GM21737 (cell line): ENCODE data around the gene UBE2G2.

Experiments
- ATAC-seq: cut with Tn5 transposase; IDR thresholded peaks from one replicate; pipeline ENCODE4 v1.9.1; 2021; ENCODE audit warnings: mild to moderate bottlenecking, moderate library complexity; ENCODE audit not compliant: unreplicated experiment

UBE2G2 gene

DNA sequence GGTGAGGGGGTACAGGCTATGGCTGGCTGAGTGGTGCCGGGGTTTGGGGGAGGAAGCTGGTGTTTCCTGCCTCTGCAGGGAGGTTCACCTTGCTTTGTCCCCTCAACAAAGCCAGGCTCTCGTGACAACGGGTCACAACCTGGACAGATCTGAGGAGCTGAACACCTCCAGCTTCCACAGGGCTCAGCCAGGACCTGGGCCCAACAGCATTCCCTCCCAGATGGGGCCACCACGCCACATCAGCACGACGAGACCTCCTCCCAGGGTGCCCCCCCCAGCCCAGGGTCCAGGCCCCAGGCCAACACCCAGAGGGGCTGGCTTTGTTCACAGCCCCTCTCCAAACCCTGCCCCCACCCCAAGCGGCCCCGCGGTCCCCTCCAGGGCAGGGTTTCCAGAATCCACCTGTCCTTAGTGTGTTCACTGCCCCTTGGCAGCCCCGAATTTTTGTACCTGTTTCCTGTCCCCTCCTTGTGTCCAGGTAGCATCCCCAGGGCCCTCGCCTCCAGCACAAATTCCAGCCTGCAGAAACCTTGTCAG is 34.7 kb downstream of the UBE2G2 start:
- no peak for ATAC-seq

DNA sequence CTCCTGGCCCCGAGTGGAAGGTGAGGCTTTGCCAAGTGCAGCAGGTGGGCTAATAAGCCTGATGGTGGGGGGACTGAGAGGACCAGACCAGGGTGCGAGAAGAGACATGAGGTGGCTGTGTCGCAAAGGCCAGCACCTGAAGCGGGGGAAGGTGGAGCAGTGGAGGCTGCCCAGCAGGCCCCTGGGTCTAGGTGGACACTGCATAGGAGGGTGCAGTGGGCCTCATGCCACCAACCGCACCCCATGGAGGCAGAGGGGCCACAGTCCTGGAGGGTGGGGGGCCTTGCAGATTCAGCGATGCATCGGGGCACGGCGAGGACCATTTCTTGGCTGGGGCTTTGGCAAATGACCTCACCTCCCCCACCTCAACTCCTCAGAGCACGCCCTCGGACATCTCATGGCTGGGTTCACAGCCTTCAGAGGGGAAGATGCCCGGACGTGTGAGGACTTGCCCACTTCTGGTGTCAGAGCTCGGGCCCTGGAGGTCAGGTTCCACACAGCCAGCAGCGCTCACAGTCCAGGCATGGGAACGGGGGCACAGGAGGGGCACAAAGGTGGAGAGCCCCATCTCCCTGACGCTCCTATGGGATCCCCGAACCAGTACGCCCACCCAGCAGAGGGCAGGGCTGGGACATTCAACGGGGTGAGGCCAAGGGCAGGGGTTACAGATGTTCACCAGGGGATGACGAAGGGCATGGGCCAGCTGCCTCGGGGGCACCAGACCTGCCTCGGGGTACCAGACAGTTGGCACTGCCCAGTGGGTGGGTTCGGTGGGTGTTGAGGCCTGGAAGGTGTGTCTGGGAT is 35.4 kb downstream of the UBE2G2 start:
- ATAC-seq: no peak

DNA sequence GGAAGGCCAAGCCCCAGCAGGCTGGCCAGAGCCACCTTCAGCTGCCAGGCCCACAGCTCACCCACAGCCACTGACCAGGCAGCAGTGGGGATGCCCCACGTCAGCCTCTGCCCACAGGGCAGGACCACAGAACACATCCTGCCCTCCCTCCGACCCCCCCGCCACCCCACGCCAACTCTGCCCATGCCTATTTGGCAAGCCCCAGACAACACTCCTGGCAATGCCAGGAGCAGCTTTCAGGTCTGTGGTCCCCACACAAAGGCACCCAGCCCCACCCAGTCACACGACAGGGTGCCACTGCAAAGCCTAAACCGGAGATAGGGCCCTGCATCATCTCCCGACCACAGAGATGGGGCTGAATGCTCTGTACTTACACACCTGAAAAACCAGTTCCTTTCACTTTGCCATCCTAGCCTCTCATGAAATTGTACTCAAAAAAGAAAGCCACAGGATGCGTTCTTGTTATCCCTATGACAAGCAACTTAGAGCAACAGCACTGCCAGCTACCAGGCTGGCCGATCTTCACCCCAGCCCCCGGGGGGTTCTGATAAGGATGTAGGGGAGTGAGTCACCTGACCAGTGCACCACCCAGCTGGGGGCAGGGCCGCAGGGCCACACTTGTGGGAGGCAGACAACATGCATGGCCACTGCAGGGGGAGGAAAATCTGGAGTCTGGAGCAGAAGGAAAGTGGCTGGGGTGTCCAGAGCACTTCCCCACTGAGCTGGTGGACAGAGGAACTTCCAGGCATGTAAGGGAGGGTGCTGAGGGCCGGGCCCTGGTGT is 36.2 kb downstream of the UBE2G2 start:
- ATAC-seq: no peak

DNA sequence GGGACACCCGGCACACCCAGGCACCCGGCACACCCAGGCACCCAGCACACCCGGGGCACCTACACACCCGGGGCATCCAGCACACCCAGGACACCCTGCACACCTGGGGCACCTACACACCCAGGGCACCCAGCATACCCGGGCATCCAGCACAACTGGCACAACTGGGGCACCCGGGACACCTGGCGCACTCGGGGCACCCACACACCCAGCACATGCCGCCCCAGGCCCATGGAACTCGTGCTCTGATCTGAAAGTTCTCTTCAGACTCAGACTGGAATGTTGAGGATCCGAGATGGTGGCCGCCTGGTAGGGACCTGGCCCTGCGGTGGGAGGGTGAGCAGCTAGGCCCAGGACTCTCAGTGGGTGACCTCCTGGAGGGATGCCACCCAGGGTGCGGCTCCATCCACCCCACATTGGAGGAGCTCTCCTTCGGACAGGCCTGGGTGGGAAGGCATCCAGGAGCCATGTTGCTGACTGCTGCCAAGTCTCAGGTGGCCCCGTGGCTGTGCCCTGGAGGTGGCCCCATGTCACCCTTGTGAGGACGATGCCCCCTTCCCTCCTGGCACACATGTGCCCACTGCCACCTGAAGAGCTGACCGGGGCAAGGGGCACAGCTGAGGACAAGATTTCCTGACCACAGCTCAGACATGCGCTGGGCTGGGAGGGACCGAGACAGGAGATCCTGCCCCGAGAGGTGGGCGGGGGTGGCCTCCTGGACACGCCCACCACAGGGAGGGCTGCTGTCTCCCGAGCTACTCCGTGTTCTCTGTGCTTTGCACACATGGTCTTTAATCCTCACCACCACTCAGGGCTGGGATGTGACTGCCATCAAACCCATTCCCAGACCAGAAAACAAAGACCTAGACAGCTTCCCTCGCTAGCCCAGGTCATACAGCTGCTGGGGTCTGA is 37.0 kb downstream of the UBE2G2 start:
- ATAC-seq: no peak

DNA sequence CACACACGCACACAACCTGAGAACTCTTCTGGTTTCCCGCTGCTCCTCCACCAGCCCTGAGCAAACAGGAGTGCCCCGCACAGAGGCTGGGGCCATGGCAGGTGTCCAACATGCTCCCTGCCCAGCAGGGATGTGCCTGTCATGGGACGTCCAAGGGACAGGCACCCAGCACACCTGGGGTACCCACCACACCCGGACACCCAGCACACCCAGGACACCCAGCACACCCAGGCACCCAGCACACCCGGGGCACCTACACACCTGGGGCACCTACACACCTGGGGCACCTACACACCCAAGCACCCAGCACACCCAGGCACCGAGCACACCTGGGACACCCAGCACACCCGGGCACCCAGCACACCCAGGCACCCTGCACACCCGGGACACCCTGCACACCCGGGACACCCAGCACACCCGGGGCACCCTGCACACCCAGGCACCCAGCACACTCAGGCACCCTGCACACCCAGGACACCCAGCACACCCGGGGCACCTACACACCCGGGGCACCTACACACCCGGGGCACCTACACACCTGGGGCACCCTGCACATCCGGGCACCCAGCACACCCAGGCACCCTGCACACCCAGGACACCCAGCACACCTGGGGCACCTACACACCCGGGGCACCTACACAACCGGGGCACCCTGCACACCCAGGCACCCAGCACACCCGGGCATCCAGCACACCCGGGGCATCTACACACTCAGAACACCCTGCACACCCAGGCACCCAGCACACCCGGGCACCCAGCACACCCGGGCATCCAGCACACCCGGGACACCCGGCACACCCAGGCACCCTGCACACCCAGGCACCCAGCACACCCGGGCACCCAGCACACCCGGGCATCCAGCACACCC is 37.9 kb downstream of the UBE2G2 start:
- ATAC-seq: no peak

DNA sequence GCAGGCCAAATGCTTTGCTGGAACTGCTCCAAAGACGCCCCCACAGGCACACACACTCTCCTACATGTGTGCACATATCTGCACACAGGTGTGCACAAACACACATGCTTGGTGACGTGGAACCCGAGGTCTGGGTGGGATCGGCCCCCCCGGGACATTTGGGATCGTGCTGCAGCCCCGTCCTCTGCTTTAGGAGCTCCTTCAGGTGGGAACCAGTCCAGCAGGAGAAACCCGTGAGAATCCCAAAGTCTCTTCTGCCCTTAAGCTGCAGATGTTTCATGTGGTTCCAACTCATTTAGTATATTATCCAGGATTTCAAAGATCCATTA is 38.6 kb downstream of the UBE2G2 start:
- ATAC-seq: no peak

DNA sequence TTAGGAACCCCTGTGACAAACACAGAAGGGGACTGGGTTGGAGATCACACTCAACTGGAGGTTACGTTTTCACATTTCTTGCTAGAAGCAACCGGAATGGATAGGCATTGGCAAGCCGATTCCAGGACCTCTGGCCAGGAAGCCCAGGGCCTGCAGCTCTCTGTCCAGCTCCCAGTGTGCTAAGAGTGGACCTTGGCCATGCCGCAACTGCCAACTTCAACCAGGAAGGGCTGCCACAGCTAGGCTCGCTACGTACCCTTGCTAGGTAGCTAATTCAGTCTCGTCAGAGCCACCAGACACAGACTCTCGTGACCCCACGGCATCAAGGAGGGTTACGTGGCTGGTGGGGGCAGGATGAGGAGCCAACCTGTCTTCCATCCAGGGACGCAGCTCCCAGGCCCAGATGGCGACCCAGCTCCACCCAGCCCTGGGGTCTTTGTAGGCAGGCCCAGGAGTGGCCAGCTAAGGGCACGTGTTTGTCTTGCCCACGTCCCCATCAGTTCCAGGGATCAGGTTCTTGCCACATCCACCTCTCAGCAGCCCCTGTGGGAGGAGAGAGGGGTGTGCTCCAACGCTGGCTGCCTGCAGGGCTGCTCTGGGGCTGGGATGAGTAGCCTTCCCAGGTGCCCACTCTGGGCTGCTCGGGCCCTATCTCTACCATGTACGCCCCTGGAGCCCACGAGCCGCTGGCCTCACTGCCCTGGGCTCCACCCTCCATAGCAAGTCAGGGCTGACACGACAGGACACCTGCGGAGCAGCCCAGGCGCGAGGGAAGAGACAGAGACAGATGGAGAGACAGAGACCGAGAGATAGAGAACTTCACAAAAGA is 39.2 kb downstream of the UBE2G2 start:
- ATAC-seq: no peak

DNA sequence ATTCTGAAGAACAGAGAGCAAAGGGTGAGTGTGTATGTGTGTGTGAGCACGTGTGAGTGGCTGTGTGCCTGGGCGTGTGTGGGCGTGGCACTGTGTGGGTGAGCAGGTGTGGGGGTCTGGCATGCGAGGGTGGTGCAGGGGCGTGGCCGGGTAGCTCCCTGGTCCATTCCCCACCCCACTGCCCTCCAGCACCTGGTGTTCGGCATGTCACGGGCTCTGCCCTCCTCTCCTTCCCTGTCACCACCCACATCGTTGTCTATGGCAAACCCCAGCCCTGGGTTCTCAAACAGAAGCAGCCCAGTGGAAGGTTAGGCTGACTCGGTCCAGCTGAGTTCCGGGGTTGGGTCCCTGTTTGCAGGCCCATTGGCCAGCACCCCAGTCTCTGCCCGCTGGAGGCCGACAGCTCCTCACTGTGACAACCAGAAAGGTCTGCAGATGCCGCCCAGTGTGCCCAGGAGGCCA is 39.8 kb downstream of the UBE2G2 start:
- no peak for ATAC-seq

DNA sequence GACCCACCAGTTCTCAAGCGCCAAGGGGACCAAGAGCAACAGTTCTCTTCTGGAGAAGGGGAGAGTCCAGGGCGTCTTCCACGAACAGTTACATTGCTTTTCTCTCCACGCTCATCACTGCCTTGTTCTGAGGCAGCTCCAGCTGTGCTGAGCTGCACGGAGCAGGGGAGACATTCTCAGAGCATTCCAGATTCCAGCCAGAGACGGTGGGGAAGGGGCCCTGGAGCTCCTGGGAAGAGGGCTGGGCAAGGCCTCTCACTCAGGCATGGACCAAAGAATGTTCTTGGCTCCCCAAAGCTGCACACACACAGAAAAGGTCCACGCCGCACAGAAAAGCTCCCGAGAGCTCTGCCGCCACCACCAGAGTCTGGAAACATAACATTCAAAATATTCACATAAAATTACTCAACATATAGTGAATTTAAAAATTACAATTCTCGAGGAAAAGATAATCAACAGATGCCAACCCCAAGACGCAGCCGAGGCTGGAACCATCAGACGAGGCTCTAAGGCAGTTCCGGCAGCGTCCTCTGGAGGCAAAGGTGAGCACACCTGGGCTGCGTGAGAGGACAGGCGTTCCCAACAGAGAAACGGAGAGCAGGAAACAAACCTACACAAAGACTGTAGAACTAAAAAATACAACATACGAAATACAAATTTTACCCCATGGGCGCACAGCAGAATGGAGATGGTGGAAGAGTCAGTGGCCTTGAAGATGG is 40.5 kb downstream of the UBE2G2 start:
- ATAC-seq: no peak

DNA sequence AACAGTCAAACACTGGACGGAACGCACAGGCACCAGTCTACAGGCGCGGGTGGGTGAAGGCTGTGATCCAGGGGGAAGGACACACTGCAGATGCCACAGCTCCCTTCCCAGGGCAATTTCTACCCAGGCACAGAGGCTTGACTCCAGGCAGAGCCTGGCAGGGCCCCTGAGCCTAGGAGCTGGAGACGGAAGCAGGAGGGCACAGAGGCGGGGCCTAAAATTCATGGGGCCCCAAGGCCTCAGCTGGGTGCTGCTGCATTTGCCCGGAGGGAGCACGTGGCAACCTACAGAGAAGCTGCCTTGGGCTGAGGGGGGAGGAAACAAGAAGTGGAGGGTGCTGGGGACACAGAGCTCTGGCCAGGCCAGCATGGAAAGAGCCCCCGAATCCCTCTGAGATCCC is 41.2 kb downstream of the UBE2G2 start:
- no peak for ATAC-seq

DNA sequence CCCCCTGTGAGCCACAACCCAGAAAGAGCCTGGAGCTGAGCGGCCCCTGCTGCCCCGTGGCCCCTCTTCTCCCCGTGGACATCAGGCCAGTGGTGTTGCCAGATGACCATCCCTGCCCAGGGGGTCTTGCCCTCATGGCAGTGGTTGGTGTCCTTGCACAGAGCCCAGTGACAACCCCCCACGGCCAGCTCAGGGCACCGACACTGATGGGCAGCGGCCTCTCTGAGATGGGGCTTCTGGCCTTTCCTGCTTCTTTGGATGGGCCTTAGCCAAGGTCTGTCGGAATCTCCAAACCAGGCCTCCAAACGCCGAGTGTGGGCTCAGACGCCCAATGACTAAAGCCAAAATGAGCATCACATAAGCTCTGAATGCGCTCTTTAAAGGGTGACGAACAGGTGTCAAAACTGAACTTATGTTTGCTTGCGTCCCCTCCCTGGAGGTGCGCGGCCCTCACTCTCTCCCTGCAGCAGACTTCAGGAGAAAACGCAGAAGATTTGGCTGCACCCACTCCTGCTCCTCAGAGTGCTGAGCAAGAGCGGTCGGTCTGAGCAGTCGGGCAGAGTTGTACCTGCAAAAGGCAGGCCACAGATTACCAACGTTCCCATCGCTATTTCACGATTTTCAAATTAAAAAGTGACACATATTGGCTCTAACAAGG is 41.9 kb downstream of the UBE2G2 start:
- ATAC-seq: no peak

DNA sequence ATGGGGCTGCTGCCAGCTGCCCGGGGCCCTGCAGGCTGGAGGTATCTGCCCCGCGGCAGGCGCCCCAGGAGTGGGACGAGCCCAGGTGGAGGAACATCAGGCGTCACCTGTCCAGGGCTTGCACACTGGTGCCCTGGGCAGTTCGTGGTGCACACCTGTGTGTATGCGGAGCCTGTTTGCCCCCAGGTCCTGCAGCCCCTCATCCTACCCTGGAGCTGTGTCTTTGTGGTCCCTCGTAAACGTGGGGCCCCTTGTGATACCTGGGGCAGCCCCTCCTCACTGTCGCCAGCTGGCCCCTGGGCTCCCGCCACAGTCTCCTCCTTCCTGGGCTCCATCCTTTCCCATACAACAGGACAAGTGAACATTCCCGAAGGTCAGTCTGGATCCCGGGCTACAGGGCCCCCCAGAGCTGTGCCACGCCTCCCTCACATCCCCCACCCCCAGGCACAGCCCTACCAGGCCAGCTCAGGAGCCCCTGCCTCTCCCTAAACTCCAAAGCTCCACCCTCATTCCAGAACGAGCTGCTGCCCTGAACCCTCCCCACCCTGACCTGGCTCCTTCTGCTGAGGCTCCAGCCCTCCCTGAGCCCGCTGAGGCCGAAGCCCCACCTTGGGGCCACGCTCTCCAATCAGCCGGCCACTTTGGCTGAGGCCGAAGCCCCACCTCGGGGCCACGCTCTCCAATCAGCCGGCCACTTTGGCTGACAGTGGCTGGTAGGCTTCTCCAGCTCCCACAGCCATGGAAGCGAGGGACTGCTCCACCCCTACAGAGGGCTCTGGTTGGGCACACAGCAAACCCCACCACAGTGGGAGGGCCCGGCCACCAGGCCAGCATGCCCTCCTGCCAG is 42.6 kb downstream of the UBE2G2 start:
- no peak for ATAC-seq

DNA sequence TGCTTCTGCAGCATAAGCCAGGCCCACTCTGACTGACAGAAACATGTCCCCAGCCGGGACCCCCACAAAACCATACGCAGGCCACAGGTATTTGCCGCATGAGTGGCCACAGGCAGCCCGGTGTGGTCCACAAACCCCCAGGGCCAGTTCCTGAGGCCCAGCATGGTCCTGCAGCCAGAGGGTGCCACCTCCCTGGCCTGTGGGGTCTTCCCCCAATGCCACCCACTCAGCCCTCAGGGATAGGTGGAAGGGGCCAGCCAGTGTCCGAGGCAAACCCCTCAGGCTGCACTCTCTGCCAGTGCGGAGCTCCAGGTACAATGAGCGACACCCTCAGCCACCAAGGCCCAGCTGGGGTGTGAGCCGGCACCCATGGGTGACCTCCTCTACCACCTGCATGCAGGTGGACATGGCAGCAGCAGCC is 43.5 kb downstream of the UBE2G2 start:
- no peak for ATAC-seq

DNA sequence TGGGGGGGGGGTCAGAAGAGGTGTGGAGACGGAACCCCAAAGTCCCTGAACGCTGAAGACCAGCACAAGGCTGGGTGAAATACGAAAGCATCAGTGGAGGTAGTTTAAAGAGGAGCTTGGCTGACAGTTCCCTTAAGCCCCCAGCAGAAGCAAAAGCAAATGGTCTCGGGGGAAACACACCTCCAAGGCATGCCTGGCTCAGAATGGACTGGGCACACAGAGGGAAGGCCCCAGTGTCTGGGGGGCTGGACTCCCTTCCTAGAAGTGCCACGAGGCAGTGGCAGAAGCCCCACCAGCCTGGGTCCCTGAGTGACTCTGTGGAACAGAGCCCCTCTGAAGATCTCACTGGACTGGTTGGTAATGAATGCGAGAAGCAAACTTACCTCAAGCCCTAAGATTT is 43.9 kb downstream of the UBE2G2 start:
- ATAC-seq: no peak

DNA sequence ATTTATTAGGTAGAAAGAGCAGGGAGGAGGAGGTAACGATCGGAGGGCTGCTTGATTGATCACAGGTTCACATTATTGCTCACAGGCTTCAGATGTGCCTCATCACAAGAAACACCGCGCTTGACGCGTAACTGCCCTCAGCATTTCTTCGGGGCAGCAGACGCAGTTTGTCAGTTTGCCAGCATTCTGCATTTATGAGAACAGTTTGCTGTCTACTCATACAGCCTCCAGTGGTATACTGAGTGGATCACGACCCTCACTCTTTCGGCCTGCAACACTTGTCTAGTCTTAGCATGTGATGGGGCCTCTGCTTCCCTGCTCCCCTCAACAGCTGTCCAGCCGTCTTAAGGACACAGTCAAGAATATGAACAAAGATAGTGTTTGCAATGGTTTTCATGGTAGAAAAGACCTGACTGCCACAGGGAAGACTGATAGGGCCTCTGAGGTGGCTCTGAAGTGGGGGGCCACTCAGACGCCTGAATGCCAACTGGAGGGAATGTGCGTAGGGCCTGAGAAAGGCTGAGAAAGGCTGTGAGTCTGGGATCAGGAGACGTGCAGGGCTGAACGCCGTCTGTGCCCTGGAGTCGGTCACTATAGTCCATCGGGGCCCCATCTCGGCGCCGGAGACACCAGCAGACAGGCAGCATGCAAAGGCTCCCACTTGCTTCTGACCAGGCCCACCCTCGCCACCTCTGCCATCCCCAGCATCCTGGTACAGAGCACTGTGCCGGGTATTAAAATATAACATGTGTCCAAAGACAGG is 45.0 kb downstream of the UBE2G2 start:
- no peak for ATAC-seq

DNA sequence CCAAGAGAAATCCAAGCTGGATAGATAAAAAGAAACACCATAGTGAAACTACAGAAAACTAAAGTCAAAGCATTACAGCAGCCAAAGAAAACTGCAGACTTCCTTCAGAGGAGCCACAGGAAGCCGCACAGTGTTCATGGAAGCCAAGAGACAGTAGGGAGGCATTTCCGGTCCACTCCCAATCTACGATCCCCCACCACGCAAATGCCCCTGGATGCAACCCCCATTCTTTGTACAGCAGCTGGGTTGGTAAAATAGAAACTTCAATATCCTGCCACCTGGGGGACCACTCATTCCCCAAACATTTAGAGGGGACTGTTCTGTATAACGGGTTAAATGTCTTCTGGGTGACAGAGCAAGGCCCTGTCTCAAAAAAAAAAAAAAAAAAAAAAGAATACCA is 46.4 kb downstream of the UBE2G2 start:
- ATAC-seq: no peak
